GM12891 (cell line): Measurements from ENCODE around the gene STEAP3.

Experiments
- POLR2A ChIP-seq: IDR thresholded peaks from 2 replicates; pipeline ENCODE4 v1.6.1; 2011; ENCODE audit warnings: low read depth, low read length, control low read depth
- POLR2AphosphoS5 ChIP-seq: IDR thresholded peaks from 2 replicates; pipeline ENCODE4 v1.6.1; 2011; ENCODE audit warnings: low read depth, low read length, control low read depth
- POU2F2 ChIP-seq: IDR thresholded peaks from 2 replicates; pipeline ENCODE4 v1.6.1; 2011; ENCODE audit warnings: low read depth, mild to moderate bottlenecking, control low read depth, low read length, moderate library complexity
- SPI1 ChIP-seq: IDR thresholded peaks from 2 replicates; pipeline ENCODE4 v1.6.1; 2011; ENCODE audit warnings: low read depth, low read length, control low read depth
- TAF1 ChIP-seq: IDR thresholded peaks from 2 replicates; pipeline ENCODE4 v1.6.1; 2011; ENCODE audit warnings: low read depth, low read length, control low read depth

- no peak for TF ChIP-seq POLR2AphosphoS5
- no peak for TF ChIP-seq SPI1
- TF ChIP-seq POLR2A: no peak
- TF ChIP-seq TAF1: no peak
- no peak for TF ChIP-seq POU2F2
Observed at GRCh38 chr2:119295688-119296375, 72.2 kb downstream of the STEAP3 start.
